CD8-positive, alpha-beta memory T cell (primary cell): Measurements from ENCODE around the gene WDFY4. TPM values are rescaled to one million over a fixed set of nuclear protein-coding genes. Genes with fewer than 3 reads are reported as not detected.

Experiments
- CTCF ChIA-PET: fragments of 350-600 bp; sonication (Branson Sonifier 250); formaldehyde crosslinking; loops from one replicate; lab custom pipeline; 2021; ENCODE audit warnings: antibody characterized with exemption; lab: Charles Lee
- POLR2A ChIA-PET: fragments of 350-600 bp; sonication (Branson Sonifier 250); formaldehyde crosslinking; loops from one replicate; lab custom pipeline; 2021; ENCODE audit warnings: antibody characterized with exemption; lab: Charles Lee
- DNase-seq, 5 donors: peaks; one replicate each; pipeline versions ENCODE4 v3.0.0 to v3.0.0-alpha.2; 2020 to 2022; ENCODE audit warnings: mixed read lengths in 1 of 5
- H3K27ac ChIP-seq: one replicate; pipeline ENCODE4 v1.7.0; 2013; ENCODE audit warnings: low read depth, mild to moderate bottlenecking, low read length, moderate library complexity
- H3K27me3 ChIP-seq: 2 replicates; pipeline ENCODE4 v1.7.0; 2013; ENCODE audit warnings: low read length, mild to moderate bottlenecking; ENCODE audit not compliant: insufficient read depth, poor library complexity, severe bottlenecking
- H3K36me3 ChIP-seq: 2 replicates; pipeline ENCODE4 v1.7.0; 2013; ENCODE audit warnings: mild to moderate bottlenecking, low read length, moderate library complexity; ENCODE audit not compliant: insufficient read depth
- H3K4me1 ChIP-seq: 2 replicates; pipeline ENCODE4 v1.7.0; 2013; ENCODE audit warnings: mild to moderate bottlenecking, low read length, moderate library complexity; ENCODE audit not compliant: insufficient read depth
- H3K4me3 ChIP-seq: 2 replicates; pipeline ENCODE4 v1.7.0; 2013; ENCODE audit warnings: mild to moderate bottlenecking, low read length
- H3K9me3 ChIP-seq: 2 replicates; pipeline ENCODE4 v1.7.0; 2013; ENCODE audit warnings: mild to moderate bottlenecking, low read length
- H3K27ac Mint-ChIP-seq, 8 donors: one replicate each; pipeline ENCODE4 v1.8.0; 2020 to 2021; ENCODE audit warnings: mixed read lengths in 8 of 8, mild to moderate bottlenecking in 6 of 8, inconsistent platforms in 3 of 8, moderate library complexity in 3 of 8
- H3K27me3 Mint-ChIP-seq, 2 donors: one replicate each; pipeline ENCODE4 v1.8.0; 2020 to 2021; ENCODE audit warnings: mixed read lengths in 2 of 2, mild to moderate bottlenecking in 1 of 2, moderate library complexity in 1 of 2
- H3K36me3 Mint-ChIP-seq, 3 donors: one replicate each; pipeline ENCODE4 v1.8.0; 2020 to 2021; ENCODE audit warnings: mixed read lengths in 3 of 3, inconsistent platforms in 1 of 3, mild to moderate bottlenecking in 1 of 3
- H3K4me1 Mint-ChIP-seq, 3 donors: one replicate each; pipeline ENCODE4 v1.8.0; 2020 to 2021; ENCODE audit warnings: mixed read lengths in 3 of 3, inconsistent platforms in 1 of 3, mild to moderate bottlenecking in 1 of 3
- H3K4me3 Mint-ChIP-seq, 7 donors: one replicate each; pipeline ENCODE4 v1.8.0; 2020 to 2021; ENCODE audit warnings: mixed read lengths in 7 of 7, mild to moderate bottlenecking in 6 of 7, moderate library complexity in 4 of 7, inconsistent platforms in 2 of 7
- H3K9me3 Mint-ChIP-seq, 5 donors: one replicate each; pipeline ENCODE4 v1.8.0; 2020 to 2022; ENCODE audit warnings: mixed read lengths in 5 of 5, mild to moderate bottlenecking in 3 of 5, moderate library complexity in 2 of 5, inconsistent platforms in 1 of 5
- polyA plus RNA-seq: library from polyadenylated mRNA; unstranded; fragments of 300-500 nt; fragmentation: Illumina TruSeq; gene quantifications from one replicate; pipeline ENCODE4 v1.2.3, GENCODE V29; 2021
- total RNA-seq, 2 experiments: library from RNA; stranded (reverse); gene quantifications; one replicate each; pipeline ENCODE4 v1.2.3, GENCODE V29; 2021

WDFY4 gene
- total and polyA plus RNA-seq, 3 experiments from 2014 or later: 0.20 to 0.35 TPM; not detected in 1

DNA sequence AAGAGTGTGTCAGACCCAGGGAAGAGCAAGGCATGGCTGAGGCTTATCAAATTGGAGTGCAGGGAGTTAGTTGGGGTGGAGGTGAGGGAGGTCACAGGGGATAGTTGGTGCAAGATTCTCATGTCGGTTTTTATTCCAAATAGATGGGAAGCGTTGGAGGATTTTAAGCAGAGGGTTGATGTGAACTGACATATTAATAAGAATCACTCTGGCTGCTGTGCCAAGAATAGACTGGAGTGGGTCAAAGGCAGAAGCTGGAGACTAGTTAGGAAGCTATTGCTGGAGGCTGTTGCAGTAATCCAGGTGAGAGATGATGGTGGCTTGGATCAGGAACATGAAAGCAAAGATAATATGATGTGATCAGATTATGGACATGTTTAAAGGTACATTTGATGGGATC is 218.5 kb downstream of the WDFY4 start:
- H3K27me3 ChIP-seq: no peaks in the 10 kb centered on the region
- CTCF ChIA-PET: no interaction called here
- H3K9me3 ChIP-seq: no peaks in the 10 kb centered on the region
- no peak overlapping the region for H3K4me3 Mint-ChIP-seq
- no peaks in the 10 kb centered on the region for H3K4me1 Mint-ChIP-seq
- H3K36me3 ChIP-seq: no peaks in the 10 kb centered on the region
- H3K36me3 Mint-ChIP-seq: no peaks in the 10 kb centered on the region
- peaks cover 0 to 7% of the 10 kb centered on the region in 2 donors for H3K27me3 Mint-ChIP-seq
- no peak overlapping the region for H3K4me3 ChIP-seq
- H3K9me3 Mint-ChIP-seq: peaks cover 0 to 4% (median 0%) of the 10 kb centered on the region in 5 donors
- no peak overlapping the region for H3K27ac Mint-ChIP-seq
- H3K4me1 ChIP-seq: no peaks in the 10 kb centered on the region
- POLR2A ChIA-PET: no interaction called here
- no peak for DNase-seq
- H3K27ac ChIP-seq: no peak overlapping the region

DNA sequence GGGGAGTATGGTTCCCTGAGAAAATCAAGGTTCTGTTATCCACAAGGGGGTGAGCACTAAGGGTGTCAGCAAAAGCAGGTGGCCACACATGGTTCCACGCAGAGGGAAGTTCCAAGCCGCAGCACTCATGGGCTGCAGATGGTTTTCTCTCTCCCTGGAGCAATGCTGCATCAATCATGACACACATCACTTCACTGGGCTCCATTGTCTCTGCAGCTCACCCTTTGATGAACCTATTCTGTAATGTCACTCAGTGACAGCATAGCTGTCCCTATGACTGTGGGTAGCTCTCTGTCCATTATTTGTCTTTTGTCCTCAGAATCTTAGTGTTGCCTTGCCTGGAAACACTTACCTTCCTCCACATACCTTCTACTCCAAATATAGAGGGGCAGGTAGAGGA is 220.2 kb downstream of the WDFY4 start:
- Histone ChIP-seq H3K4me1 (no peaks in the 10 kb centered on the region), H3K27ac (no peak overlapping the region), H3K4me3 (no peak overlapping the region), H3K27me3 (no peaks in the 10 kb centered on the region), H3K36me3 (no peaks in the 10 kb centered on the region), H3K9me3 (no peaks in the 10 kb centered on the region)
- DNase-seq: no peak
- ChIA-PET CTCF (no interaction called here), POLR2A (no interaction called here)
- no peak overlapping the region for H3K4me3 Mint-ChIP-seq
- peaks cover 0 to 6% of the 10 kb centered on the region in 2 donors for H3K27me3 Mint-ChIP-seq
- peaks cover 0 to 4% (median 0%) of the 10 kb centered on the region in 5 donors for H3K9me3 Mint-ChIP-seq
- peak overlapping the region in 1 of 8 donors; percentile 38 for H3K27ac Mint-ChIP-seq
- H3K4me1 Mint-ChIP-seq: no peaks in the 10 kb centered on the region
- H3K36me3 Mint-ChIP-seq: no peaks in the 10 kb centered on the region

DNA sequence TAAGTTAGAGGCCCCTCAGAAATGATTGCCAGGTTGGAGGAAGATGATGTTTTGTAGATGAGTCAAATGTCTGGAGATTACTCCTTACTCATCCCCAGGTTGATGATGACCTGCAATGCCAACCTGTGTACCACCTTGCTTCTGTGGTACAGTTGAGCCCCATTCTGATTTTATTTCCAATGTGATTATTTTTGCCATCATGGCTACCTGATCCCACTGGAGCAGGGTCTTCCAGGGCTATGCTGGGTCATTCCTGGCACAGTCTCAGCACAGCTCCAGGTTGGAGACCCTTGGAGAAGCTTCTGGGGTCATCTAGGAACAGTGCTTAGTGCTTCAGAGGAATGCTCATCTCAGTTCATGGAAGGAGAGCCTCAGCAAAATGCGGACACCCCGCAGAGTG is 220.6 kb downstream of the WDFY4 start:
- no peaks in the 10 kb centered on the region for H3K27me3 ChIP-seq
- no peaks in the 10 kb centered on the region for H3K9me3 ChIP-seq
- POLR2A ChIA-PET: no interaction called here
- no peak for DNase-seq
- H3K27ac ChIP-seq: no peak overlapping the region
- no peaks in the 10 kb centered on the region for H3K36me3 Mint-ChIP-seq
- no peaks in the 10 kb centered on the region for H3K4me1 Mint-ChIP-seq
- H3K4me1 ChIP-seq: no peaks in the 10 kb centered on the region
- no peak overlapping the region for H3K4me3 ChIP-seq
- H3K27me3 Mint-ChIP-seq: peaks cover 0 to 6% of the 10 kb centered on the region in 2 donors
- peaks cover 0 to 4% (median 0%) of the 10 kb centered on the region in 5 donors for H3K9me3 Mint-ChIP-seq
- no peak overlapping the region for H3K27ac Mint-ChIP-seq
- H3K36me3 ChIP-seq: no peaks in the 10 kb centered on the region
- CTCF ChIA-PET: no interaction called here
- no peak overlapping the region for H3K4me3 Mint-ChIP-seq

DNA sequence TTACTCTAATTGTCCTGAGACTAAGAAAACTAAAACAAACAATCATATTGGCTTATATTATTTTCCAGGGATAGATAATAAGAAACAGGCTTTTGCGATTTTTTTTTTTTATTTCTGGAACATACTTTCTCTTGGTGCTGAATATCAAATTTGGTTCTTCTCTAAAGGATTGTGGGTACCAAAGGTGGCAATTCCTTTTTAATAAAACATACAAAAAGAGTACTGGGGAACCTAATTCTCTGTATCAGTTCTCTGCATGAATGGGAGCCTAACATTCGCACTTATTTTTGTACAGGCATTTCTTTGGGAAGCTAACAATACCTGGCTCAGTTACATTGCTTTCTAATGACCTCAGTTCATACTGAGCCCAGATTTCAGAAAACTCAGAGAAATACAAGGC is 222.2 kb downstream of the WDFY4 start:
- no peaks in the 10 kb centered on the region for H3K4me1 ChIP-seq
- Mint-ChIP-seq H3K4me1 (no peaks in the 10 kb centered on the region), H3K36me3 (no peaks in the 10 kb centered on the region), H3K27ac (no peak overlapping the region), H3K4me3 (no peak overlapping the region), H3K27me3 (peaks cover 0 to 8% of the 10 kb centered on the region in 2 donors), H3K9me3 (peaks cover 0 to 4% (median 0%) of the 10 kb centered on the region in 5 donors)
- H3K4me3 ChIP-seq: no peak overlapping the region
- no peaks in the 10 kb centered on the region for H3K36me3 ChIP-seq
- H3K27me3 ChIP-seq: no peaks in the 10 kb centered on the region
- POLR2A ChIA-PET: no interaction called here
- H3K9me3 ChIP-seq: no peaks in the 10 kb centered on the region
- DNase-seq: no peak
- CTCF ChIA-PET: no interaction called here
- no peak overlapping the region for H3K27ac ChIP-seq

DNA sequence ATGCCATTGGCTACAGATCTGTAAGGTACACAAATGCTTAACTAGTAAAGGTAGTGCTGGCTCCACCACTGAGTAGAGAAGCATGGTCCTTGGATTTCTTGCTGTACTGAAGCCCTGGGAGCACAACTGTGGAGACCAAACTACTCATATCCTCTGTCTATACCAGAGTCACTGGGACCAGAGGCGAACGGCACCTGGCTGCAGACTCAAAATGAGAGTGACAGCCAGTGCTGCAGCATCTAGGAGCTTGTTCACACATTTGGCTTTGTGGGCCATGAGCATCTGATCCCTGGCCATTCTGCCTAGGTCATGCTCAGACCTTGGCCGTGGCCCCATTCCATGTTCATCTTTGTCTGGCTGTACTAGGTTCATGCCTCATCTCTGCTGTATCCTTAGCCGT is 223.1 kb downstream of the WDFY4 start:
- ChIA-PET CTCF (no interaction called here), POLR2A (no interaction called here)
- H3K27me3 Mint-ChIP-seq: peaks cover 1 to 7% of the 10 kb centered on the region in 2 donors
- Histone ChIP-seq H3K36me3 (no peaks in the 10 kb centered on the region), H3K4me1 (no peaks in the 10 kb centered on the region), H3K9me3 (no peaks in the 10 kb centered on the region), H3K27ac (no peak overlapping the region), H3K4me3 (no peak overlapping the region), H3K27me3 (no peaks in the 10 kb centered on the region)
- H3K36me3 Mint-ChIP-seq: no peaks in the 10 kb centered on the region
- no peak overlapping the region for H3K4me3 Mint-ChIP-seq
- no peaks in the 10 kb centered on the region for H3K9me3 Mint-ChIP-seq
- no peaks in the 10 kb centered on the region for H3K4me1 Mint-ChIP-seq
- no peak for DNase-seq
- no peak overlapping the region for H3K27ac Mint-ChIP-seq

DNA sequence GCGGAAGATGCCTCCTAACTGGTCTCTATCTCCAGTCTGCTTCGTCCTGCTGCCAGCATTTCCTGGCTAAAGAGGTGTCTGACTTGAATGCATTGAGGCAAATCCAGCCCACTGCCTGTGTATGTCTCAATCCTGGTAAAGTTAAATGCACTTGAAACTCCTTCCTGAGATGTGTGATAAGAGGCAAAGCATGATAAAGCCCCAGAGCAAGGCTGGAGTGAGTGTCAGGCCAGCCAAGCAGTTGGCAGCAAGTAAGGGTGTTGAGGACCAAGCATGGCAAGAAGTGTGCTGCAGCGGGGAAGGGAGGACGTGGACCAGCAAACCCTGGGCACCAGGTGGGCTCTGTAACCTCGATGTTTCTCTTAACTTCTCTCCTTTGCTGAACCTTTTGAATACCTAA is 225.9 kb downstream of the WDFY4 start:
- Histone ChIP-seq H3K27me3 (no peaks in the 10 kb centered on the region), H3K4me1 (no peaks in the 10 kb centered on the region), H3K36me3 (no peaks in the 10 kb centered on the region), H3K27ac (no peak overlapping the region), H3K9me3 (no peaks in the 10 kb centered on the region), H3K4me3 (no peak overlapping the region)
- H3K4me1 Mint-ChIP-seq: no peaks in the 10 kb centered on the region
- H3K9me3 Mint-ChIP-seq: no peaks in the 10 kb centered on the region
- H3K36me3 Mint-ChIP-seq: no peaks in the 10 kb centered on the region
- ChIA-PET POLR2A (no interaction called here), CTCF (interaction anchor here (0.7 kb wide), 1 partner anchor 13 kb away, joined by 3 read pairs; no protein-coding TSS in a partner anchor)
- H3K4me3 Mint-ChIP-seq: no peak overlapping the region
- peaks cover 8 to 19% of the 10 kb centered on the region in 2 donors for H3K27me3 Mint-ChIP-seq
- H3K27ac Mint-ChIP-seq: no peak overlapping the region
- no peak for DNase-seq

DNA sequence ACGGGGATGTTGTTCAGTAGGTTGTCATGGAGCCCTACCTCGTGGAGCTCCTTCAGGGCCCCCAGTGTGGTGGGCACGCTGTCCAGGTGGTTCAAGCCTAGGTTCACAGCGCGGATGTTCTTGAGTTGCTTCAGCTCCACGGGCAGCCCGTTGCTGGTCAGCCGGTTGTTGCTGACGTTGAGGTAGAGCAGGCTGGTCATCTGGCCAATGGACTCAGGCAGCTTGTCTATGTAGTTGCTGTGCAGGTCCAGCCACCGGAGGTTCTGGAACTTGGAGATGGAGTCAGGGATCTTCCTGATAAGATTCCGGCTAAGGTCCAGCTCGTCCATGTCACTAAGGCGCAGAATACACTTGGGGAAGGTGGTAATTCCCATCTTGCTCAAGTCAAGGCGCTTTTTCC is 229.0 kb downstream of the WDFY4 start:
- CTCF ChIA-PET: no interaction called here
- no peak overlapping the region for H3K27ac ChIP-seq
- Mint-ChIP-seq H3K27ac (no peak overlapping the region), H3K9me3 (no peaks in the 10 kb centered on the region), H3K36me3 (no peaks in the 10 kb centered on the region), H3K27me3 (peaks cover 9 to 25% of the 10 kb centered on the region in 2 donors), H3K4me1 (no peaks in the 10 kb centered on the region), H3K4me3 (no peak overlapping the region)
- H3K36me3 ChIP-seq: no peaks in the 10 kb centered on the region
- DNase-seq: no peak
- no peaks in the 10 kb centered on the region for H3K9me3 ChIP-seq
- no peaks in the 10 kb centered on the region for H3K4me1 ChIP-seq
- POLR2A ChIA-PET: no interaction called here
- H3K27me3 ChIP-seq: no peaks in the 10 kb centered on the region
- no peak overlapping the region for H3K4me3 ChIP-seq

DNA sequence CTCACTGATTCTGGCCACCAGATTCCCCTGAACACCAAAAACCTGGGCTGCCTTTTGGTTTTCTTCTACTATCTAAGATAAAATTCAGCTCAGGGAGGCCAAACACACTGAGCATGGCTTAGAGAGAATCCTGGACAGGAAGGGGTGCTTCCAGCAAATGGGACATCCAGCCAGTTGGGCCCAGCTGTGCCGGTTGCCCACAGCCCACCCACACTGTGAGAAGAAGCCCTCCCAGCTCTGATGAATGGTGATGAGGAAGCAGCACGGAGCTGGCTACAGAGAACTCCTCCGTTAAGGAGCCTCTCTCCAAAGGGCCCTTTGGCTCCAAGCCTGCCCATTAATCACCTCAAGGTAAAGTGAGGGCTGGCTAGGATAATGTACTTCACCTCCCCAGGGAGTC is 239.1 kb downstream of the WDFY4 start:
- H3K9me3 ChIP-seq: no peaks in the 10 kb centered on the region
- no peak overlapping the region for H3K27ac Mint-ChIP-seq
- H3K4me3 Mint-ChIP-seq: no peak overlapping the region
- no peaks in the 10 kb centered on the region for H3K36me3 ChIP-seq
- H3K36me3 Mint-ChIP-seq: no peaks in the 10 kb centered on the region
- DNase-seq: no peak
- H3K27me3 Mint-ChIP-seq: peaks cover 4 to 11% of the 10 kb centered on the region in 2 donors
- CTCF ChIA-PET: no interaction called here
- no peaks in the 10 kb centered on the region for H3K27me3 ChIP-seq
- no peak overlapping the region for H3K27ac ChIP-seq
- H3K4me3 ChIP-seq: no peak overlapping the region
- no peaks in the 10 kb centered on the region for H3K4me1 ChIP-seq
- POLR2A ChIA-PET: no interaction called here
- H3K4me1 Mint-ChIP-seq: no peaks in the 10 kb centered on the region
- no peaks in the 10 kb centered on the region for H3K9me3 Mint-ChIP-seq

DNA sequence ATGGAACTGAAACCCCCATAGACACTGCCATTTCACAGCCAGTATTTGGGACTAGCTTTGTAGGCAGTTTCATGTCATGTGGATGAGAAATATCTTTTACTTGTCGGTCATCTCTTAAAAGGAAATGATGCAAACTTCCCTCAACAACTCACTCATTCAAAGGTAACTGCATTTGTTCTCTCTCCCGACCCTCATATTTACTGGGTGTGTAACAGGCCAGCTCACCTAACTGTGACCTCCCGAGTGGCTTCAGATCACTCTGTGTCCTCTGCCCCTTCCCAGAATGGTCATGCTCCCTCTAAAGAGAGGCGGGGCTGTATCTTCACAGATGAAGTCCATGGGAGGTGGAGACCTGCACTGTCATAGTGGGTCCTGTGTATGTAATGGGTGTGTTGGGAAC is 240.3 kb downstream of the WDFY4 start:
- Histone ChIP-seq H3K36me3 (no peaks in the 10 kb centered on the region), H3K27me3 (no peaks in the 10 kb centered on the region), H3K4me3 (no peak overlapping the region), H3K4me1 (no peaks in the 10 kb centered on the region), H3K9me3 (no peaks in the 10 kb centered on the region), H3K27ac (no peak overlapping the region)
- peaks cover 4 to 14% of the 10 kb centered on the region in 2 donors for H3K27me3 Mint-ChIP-seq
- no peaks in the 10 kb centered on the region for H3K9me3 Mint-ChIP-seq
- H3K4me1 Mint-ChIP-seq: no peaks in the 10 kb centered on the region
- no peak for DNase-seq
- H3K36me3 Mint-ChIP-seq: no peaks in the 10 kb centered on the region
- no peak overlapping the region for H3K4me3 Mint-ChIP-seq
- no peak overlapping the region for H3K27ac Mint-ChIP-seq
- ChIA-PET CTCF (no interaction called here), POLR2A (no interaction called here)
